Esophagus muscularis mucosa (tissue), 4 donors: Measurements from ENCODE around the gene UBE2S.

Source experiments
- EP300 ChIP-seq: sonication (generic); formaldehyde crosslinking; IDR thresholded peaks from one replicate; pipeline ENCODE4 v1.6.1; 2017; ENCODE audit warnings: antibody characterized with exemption
- POLR2A ChIP-seq: fragments of 450-650 bp; IDR thresholded peaks from one replicate; pipeline ENCODE4 v1.6.1; 2017; ENCODE audit warnings: antibody characterized with exemption, moderate library complexity, mild to moderate bottlenecking, low read depth
- POLR2AphosphoS5 ChIP-seq, 2 donors: sonication (generic); formaldehyde crosslinking; IDR thresholded peaks; one replicate each; pipeline ENCODE4 v1.6.1; 2017; ENCODE audit warnings: antibody characterized with exemption in 2 of 2
- TF ChIP-seq, protein P1 (sequence below), 3 experiments: fragments of 200-600 bp in 2 of 3; fragments of 450-650 bp in 1 of 3; sonication (generic) in 2 of 3; IDR thresholded peaks; one replicate each; pipeline ENCODE4 v1.5.1; 2017 to 2019; ENCODE audit warnings: antibody characterized with exemption in 3 of 3, mild to moderate bottlenecking in 2 of 3, moderate library complexity in 1 of 3

DNA sequence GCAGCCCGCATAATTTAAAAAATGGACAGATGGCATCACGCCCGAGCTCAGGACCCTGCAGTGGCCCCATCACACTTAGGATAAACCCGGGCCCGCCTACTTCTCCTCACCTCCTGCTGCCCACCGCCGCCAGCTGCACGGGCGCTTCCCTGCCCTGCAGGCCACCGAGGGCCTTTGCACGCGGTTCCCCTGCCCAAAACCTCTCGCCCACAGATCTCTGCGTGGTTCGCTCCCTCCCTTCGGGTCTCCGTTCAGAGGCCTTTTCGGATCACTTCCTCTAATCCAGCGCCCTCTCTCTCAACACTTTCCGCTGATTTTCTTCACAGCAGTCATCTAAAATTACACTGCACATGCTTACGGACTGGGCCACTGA is 33.7 kb upstream of the UBE2S start:
- TF ChIP-seq POLR2A (no peak), EP300 (no peak), POLR2AphosphoS5 (IDR thresholded peaks at IDR 0.05) (no peak)
- TF ChIP-seq, protein P1, sequence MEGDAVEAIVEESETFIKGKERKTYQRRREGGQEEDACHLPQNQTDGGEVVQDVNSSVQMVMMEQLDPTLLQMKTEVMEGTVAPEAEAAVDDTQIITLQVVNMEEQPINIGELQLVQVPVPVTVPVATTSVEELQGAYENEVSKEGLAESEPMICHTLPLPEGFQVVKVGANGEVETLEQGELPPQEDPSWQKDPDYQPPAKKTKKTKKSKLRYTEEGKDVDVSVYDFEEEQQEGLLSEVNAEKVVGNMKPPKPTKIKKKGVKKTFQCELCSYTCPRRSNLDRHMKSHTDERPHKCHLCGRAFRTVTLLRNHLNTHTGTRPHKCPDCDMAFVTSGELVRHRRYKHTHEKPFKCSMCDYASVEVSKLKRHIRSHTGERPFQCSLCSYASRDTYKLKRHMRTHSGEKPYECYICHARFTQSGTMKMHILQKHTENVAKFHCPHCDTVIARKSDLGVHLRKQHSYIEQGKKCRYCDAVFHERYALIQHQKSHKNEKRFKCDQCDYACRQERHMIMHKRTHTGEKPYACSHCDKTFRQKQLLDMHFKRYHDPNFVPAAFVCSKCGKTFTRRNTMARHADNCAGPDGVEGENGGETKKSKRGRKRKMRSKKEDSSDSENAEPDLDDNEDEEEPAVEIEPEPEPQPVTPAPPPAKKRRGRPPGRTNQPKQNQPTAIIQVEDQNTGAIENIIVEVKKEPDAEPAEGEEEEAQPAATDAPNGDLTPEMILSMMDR (IDR thresholded peaks at IDR 0.05) = no peak
